T-helper 2 cell treated with Interferon-gamma antibody and Interleukin-4, amounts not matched to agents 5 μg/mL and 100 μg/mL, for 36 hours (primary cell): Measurements from ENCODE around the gene RYR3.
"Not testable (repeated sequence)": the region's sequence is repeated elsewhere in the genome, so short reads cannot be mapped to it uniquely, and the experiment has no call there.

ENCODE experiments used
- DNase-seq: peaks from one replicate; pipeline ENCODE4 v3.0.0; 2021; ENCODE audit warnings: low spot score
- H3K27ac Mint-ChIP-seq: one replicate; pipeline ENCODE4 v1.8.0; 2021; ENCODE audit warnings: mild to moderate bottlenecking, mixed read lengths
- H3K27me3 Mint-ChIP-seq: one replicate; pipeline ENCODE4 v1.8.0; 2021; ENCODE audit warnings: low read depth, mixed read lengths
- H3K36me3 Mint-ChIP-seq: one replicate; pipeline ENCODE4 v1.8.0; 2021; ENCODE audit warnings: low read depth, mixed read lengths
- H3K4me1 Mint-ChIP-seq: one replicate; pipeline ENCODE4 v1.8.0; 2021; ENCODE audit warnings: low read depth, mixed read lengths
- H3K4me3 Mint-ChIP-seq: one replicate; pipeline ENCODE4 v1.8.0; 2022; ENCODE audit warnings: mild to moderate bottlenecking, moderate library complexity, mixed read lengths
- H3K9me3 Mint-ChIP-seq: one replicate; pipeline ENCODE4 v1.8.0; 2021; ENCODE audit warnings: mixed read lengths

Gene RYR3

DNA sequence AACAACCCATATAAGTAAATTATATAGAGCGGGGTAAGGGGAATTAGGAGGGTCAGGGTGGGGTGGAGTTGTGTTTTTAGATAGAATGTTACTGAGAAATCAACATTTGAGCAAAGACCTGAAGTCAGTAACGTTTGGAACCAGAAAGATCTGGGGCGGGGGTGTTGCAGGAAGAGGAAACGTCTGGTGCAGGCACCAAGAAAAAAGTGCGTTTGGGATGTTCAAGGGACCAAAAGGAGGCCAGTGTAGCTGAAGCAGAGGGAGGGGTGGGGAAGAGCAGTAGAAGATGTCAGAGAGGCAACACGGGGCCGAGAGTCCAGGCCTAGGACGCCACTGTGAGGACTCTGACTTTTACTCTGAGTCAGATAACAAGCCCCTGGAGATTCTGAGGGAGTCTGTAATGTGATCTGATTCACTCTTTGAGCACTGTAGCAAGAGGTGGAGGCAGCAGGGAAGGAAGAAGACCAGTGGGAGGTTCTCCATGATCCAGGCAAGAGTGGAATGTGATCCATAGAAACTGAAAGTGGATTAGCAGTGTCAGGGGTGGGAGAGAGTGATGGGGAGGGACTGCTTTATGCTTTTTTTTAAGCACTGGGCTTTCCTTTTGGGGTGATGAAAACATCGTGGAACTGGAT is 478.3 kb downstream of the RYR3 start:
- no peaks in the 10 kb centered on the region for H3K27me3 Mint-ChIP-seq
- no peak overlapping the region for H3K4me3 Mint-ChIP-seq
- H3K27ac Mint-ChIP-seq = no peak overlapping the region
- DNase-seq = no peak
- H3K36me3 Mint-ChIP-seq = no peaks in the 10 kb centered on the region
- H3K4me1 Mint-ChIP-seq = no peaks in the 10 kb centered on the region
- no peaks in the 10 kb centered on the region for H3K9me3 Mint-ChIP-seq

GRCh38 chr15:33794453-33794852 is 483.7 kb downstream of the RYR3 start:
- Mint-ChIP-seq H3K4me1 (no peaks in the 10 kb centered on the region), H3K4me3 (no peak overlapping the region), H3K36me3 (no peaks in the 10 kb centered on the region), H3K27me3 (peaks cover 3% of the 10 kb centered on the region), H3K9me3 (no peaks in the 10 kb centered on the region), H3K27ac (no peak overlapping the region)
- DNase-seq = no peak

DNA sequence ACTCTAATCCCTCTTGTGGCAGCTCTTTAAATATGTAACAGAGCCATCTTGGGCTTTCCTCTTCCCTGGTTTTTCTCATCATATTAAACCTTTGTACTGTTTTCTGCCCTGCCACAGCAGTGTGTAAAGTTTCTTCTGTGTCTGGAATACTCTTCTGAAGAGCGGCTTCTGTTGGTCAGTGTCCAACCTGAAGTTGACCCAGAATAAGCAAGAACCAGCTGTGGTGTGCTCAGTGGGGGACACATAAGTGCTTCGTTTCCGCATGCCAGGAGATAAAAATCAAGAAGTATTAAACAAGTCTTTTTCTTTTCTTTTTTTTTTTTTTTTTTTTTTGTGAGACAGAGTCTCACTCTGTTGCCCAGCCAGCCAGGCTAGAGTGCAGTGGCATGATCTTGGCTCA is 484.3 kb downstream of the RYR3 start:
- no peak for DNase-seq
- H3K27ac Mint-ChIP-seq = no peak overlapping the region
- H3K27me3 Mint-ChIP-seq = peaks cover 3% of the 10 kb centered on the region
- no peaks in the 10 kb centered on the region for H3K4me1 Mint-ChIP-seq
- no peak overlapping the region for H3K4me3 Mint-ChIP-seq
- no peaks in the 10 kb centered on the region for H3K36me3 Mint-ChIP-seq
- H3K9me3 Mint-ChIP-seq = no peaks in the 10 kb centered on the region

DNA sequence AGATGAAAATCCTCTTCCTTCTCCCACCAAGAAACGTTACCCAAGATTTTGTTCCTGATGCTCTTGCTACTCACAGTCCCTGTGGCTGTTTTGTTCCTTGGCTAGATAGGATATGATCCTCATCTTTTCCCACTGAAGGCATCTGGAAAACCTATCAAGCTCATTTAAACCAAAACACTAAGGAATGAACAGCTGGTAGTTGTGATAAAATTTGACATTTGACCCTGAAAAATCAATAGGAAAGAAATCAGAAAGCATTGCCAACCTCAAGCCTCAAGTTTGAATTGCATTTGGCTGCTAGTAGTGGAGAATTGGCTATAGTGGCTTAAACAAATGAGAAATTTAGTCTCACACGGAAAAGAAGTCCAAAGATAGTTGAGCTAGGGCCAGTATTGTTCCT is 486.9 kb downstream of the RYR3 start:
- no peak for DNase-seq
- Mint-ChIP-seq H3K4me1 (no peaks in the 10 kb centered on the region), H3K9me3 (no peaks in the 10 kb centered on the region), H3K36me3 (no peaks in the 10 kb centered on the region), H3K27ac (no peak overlapping the region), H3K27me3 (peaks cover 5% of the 10 kb centered on the region), H3K4me3 (no peak overlapping the region)

DNA sequence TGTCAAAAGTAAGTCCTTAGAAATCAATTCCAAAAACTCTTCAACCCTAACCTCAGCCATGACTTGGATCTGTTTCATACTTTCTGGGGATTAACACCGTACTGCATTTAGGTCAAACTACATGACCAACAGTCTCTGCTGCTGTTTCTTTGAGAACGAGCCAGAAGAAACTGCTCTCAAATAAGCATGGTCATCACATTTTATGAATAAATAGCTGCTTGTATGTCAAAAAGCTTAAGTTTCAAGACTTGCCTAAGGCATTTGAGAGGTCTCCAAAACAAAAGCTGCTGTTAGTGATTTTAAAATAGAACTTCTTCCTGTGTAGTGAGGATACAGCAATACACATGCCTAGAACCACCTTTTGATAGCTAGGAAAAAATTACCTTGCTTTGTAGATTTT is 491.2 kb downstream of the RYR3 start:
- DNase-seq = no peak
- Mint-ChIP-seq H3K27ac (no peak overlapping the region), H3K36me3 (no peaks in the 10 kb centered on the region), H3K4me3 (no peak overlapping the region), H3K27me3 (peaks cover 2% of the 10 kb centered on the region), H3K9me3 (no peaks in the 10 kb centered on the region), H3K4me1 (no peaks in the 10 kb centered on the region)

DNA sequence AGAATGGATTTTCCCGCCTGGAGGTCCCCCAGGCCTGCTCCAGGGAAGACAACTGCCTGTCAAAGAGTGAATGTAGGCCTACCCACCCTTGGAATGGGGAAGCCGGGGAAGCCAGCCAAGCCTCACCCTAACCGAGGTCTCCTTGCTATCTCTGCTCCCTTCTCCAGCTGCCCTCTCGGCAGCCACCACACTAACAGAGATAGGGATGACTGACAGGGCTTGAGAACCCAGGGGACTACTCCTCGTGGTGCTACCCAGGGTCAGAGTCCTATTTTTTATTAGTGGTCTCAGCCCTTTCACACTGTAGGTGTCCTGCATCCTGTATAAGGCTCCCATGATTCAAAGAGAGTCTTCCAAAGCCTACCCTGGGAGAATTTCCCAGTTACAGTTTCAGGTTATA is 496.9 kb downstream of the RYR3 start:
- Mint-ChIP-seq H3K27ac (no peak overlapping the region), H3K4me1 (no peaks in the 10 kb centered on the region), H3K27me3 (no peaks in the 10 kb centered on the region), H3K9me3 (no peaks in the 10 kb centered on the region), H3K36me3 (no peaks in the 10 kb centered on the region), H3K4me3 (no peak overlapping the region)
- no peak for DNase-seq

DNA sequence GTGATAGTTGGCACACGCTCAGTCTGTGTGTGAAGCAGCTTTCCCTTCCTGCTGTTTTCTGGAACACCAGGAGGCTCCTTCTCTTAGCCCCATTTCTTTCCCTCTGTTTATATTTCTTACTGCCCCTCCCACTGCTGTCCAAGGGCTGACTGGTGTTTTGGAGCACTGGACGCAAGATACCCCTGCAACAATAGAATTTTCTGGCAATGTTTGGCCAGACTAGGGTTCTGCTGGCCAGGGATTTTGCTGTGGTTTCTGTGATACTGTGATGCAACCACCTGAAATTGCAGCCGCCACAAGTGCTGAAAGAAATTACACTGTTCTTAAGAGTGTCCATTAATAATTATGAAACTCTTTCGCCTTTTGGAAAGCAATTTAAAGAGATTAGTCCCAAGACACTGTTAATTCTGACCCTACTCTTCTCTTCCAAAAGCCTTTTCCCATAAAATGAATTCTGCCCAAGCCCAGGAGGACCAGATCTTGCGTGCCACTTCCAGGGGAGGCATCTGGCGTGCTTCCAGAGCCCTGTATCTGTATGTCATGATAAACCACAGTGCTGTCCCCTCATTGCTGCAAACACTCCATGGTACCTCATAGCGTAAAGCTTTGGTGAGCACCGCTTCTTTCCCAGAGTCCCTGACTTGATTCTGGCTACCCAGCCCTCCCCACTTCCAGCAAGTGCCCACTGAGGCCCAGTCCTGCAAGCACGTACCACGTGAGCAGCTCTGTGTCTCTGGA is 498.1 kb downstream of the RYR3 start:
- H3K27ac Mint-ChIP-seq = no peak overlapping the region
- no peaks in the 10 kb centered on the region for H3K36me3 Mint-ChIP-seq
- no peaks in the 10 kb centered on the region for H3K27me3 Mint-ChIP-seq
- no peaks in the 10 kb centered on the region for H3K9me3 Mint-ChIP-seq
- H3K4me3 Mint-ChIP-seq = no peak overlapping the region
- no peak for DNase-seq
- no peaks in the 10 kb centered on the region for H3K4me1 Mint-ChIP-seq

DNA sequence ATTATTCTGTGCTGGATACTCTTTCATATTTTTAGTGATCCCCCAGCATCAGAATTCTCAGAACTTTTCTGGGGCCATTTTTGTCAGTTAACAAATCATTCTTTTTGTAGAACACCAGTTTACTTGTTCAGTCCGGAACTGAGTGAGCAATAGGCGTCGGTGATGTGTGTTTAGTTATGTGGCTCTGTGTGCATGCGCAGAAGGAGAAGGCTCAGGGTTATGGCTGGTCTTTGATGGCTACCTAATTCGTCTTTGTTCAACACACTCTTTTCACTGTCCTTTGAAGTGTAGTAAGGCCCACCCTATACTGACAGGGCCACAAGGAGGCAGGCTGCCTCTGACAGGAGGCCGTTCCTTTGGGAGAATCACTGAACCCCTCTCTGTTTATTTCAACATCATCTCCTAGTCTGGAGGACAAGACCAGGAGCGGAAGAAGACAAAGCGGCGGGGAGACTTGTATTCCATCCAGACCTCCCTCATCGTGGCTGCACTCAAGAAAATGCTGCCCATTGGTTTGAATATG is 499.4 kb downstream of the RYR3 start:
- DNase-seq = no peak
- H3K36me3 Mint-ChIP-seq = no peaks in the 10 kb centered on the region
- H3K27ac Mint-ChIP-seq = no peak overlapping the region
- no peaks in the 10 kb centered on the region for H3K4me1 Mint-ChIP-seq
- H3K9me3 Mint-ChIP-seq = no peaks in the 10 kb centered on the region
- H3K27me3 Mint-ChIP-seq = no peaks in the 10 kb centered on the region
- H3K4me3 Mint-ChIP-seq = no peak overlapping the region

GRCh38 chr15:33810806-33811205 is 500.0 kb downstream of the RYR3 start:
- no peak for DNase-seq
- no peaks in the 10 kb centered on the region for H3K27me3 Mint-ChIP-seq
- H3K27ac Mint-ChIP-seq = no peak overlapping the region
- H3K9me3 Mint-ChIP-seq = no peaks in the 10 kb centered on the region
- no peak overlapping the region for H3K4me3 Mint-ChIP-seq
- H3K4me1 Mint-ChIP-seq = no peaks in the 10 kb centered on the region
- no peaks in the 10 kb centered on the region for H3K36me3 Mint-ChIP-seq

- no peak overlapping the region for H3K27ac Mint-ChIP-seq
- H3K4me3 Mint-ChIP-seq = no peak overlapping the region
- no peaks in the 10 kb centered on the region for H3K4me1 Mint-ChIP-seq
- H3K9me3 Mint-ChIP-seq = no peaks in the 10 kb centered on the region
- no peaks in the 10 kb centered on the region for H3K36me3 Mint-ChIP-seq
- no peaks in the 10 kb centered on the region for H3K27me3 Mint-ChIP-seq
- no peak for DNase-seq
Measured at GRCh38 chr15:33813891-33814290, 503.1 kb downstream of the RYR3 start.

DNA sequence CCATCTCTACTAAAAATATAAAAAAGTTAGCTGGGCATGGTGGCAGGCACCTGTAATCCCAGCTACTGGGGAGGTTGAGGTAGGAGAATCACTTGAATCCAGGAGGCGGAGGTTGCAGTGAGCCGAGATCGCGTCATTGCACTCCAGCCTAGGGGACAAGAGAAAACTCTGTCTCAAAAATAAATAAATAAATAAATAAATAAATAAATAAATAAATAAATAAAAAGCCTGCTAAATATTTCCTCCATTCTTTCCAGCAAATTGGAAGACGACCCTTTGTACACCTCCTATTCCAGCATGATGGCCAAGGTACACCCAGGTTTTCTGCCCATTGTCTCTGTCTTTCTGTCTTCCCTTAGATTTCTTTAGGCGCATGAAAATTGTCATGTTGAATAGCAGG is 508.7 kb downstream of the RYR3 start:
- not testable (repeated sequence) for H3K9me3 Mint-ChIP-seq, H3K27ac Mint-ChIP-seq, H3K4me1 Mint-ChIP-seq, H3K27me3 Mint-ChIP-seq, H3K4me3 Mint-ChIP-seq, DNase-seq, H3K36me3 Mint-ChIP-seq

- Mint-ChIP-seq H3K36me3 (no peaks in the 10 kb centered on the region), H3K27ac (no peak overlapping the region)
- no peak for DNase-seq
Measured at GRCh38 chr15:33822479-33822878, 511.7 kb downstream of the RYR3 start.

DNA sequence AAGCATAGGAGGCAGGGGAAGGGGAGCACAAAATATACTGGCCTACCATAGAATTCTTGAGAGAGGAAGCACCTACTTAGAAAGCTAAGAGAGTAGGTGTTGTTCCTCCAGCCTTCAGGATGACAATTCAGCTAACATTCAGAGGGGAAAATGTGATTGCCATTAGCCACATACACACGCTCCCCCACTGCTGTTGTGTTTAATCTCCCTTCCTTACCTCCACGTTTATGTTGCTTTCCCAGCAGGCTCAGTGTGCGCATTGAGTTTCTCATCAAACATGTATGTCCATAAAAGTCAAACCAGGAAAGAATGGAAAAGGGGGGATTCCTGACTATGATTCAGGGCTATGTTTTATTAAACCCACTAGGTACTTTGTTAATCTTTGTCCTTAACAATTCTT is 512.4 kb downstream of the RYR3 start:
- DNase-seq = no peak
- no peak overlapping the region for H3K27ac Mint-ChIP-seq
- H3K4me3 Mint-ChIP-seq = no peak overlapping the region
- no peaks in the 10 kb centered on the region for H3K4me1 Mint-ChIP-seq
- H3K27me3 Mint-ChIP-seq = no peaks in the 10 kb centered on the region
- no peaks in the 10 kb centered on the region for H3K9me3 Mint-ChIP-seq
- H3K36me3 Mint-ChIP-seq = no peaks in the 10 kb centered on the region

More at GRCh38 chr15:33822479-33822878, 511.7 kb downstream of the RYR3 start:
- Mint-ChIP-seq H3K4me1 (no peaks in the 10 kb centered on the region), H3K27me3 (no peaks in the 10 kb centered on the region), H3K4me3 (no peak overlapping the region), H3K9me3 (no peaks in the 10 kb centered on the region)

DNA sequence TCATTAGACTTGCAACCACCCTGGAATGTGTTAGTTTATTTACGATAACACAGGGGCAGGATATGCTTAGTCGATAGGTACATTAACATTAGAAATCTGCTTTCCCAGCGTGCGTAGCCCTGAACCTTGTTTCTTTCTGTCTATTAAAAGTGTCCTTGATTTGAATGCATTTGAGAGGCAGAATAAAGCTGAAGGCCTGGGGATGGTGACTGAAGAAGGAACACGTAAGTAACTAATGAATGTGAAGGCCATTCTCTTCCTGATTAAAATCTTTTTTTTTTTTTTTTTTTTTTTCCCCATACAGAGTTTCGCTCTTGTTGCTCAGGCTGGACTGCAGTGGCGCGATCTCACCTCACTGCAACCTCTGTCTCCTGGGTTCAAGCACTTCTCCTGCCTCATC is 514.7 kb downstream of the RYR3 start:
- Mint-ChIP-seq H3K36me3 (no peaks in the 10 kb centered on the region), H3K27me3 (no peaks in the 10 kb centered on the region), H3K4me1 (no peaks in the 10 kb centered on the region), H3K27ac (no peak overlapping the region), H3K9me3 (no peaks in the 10 kb centered on the region), H3K4me3 (no peak overlapping the region)
- DNase-seq = no peak

DNA sequence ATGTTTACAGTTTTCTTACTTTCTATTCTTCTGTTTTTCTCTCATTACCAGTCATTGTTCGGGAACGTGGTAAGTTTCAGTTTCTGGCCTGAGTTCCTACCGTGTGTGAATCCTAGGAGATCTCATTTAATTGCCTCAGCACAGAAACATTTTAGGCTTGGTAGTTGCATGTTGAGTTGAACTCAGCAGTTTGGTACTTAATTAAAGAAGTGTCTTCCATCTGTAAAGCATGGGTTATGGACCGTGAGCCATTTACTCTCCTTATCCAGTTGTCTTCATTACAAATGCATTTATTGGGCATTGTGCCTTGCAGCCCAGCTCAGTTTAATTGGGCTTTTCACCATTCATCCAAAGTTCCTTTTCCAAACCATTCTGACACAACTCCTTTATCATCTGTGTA is 515.4 kb downstream of the RYR3 start:
- Mint-ChIP-seq H3K4me1 (no peaks in the 10 kb centered on the region), H3K36me3 (no peaks in the 10 kb centered on the region), H3K4me3 (no peak overlapping the region), H3K27ac (no peak overlapping the region), H3K27me3 (no peaks in the 10 kb centered on the region), H3K9me3 (no peaks in the 10 kb centered on the region)
- DNase-seq = no peak
